ENCODE data around the gene FMO1.

- TF ChIP-seq CTCF (conservative IDR thresholded peaks at IDR 0.05; ENCODE audit: low read length) (no peak), EZH2phosphoT487 (IDR thresholded peaks at IDR 0.05; ENCODE audit: borderline replicate concordance, low read depth, low read length) (no peak)
Observed at GRCh38 chr1:171279234-171279633, 30.9 kb downstream of the FMO1 start.
